OCI-LY3 (cell line): Measurements from ENCODE around the gene MON2.

ENCODE experiments used
- H2AFZ ChIP-seq: fragments of 200-600, 300-600 bp; shearing (Covaris generic); 2 replicates; pipeline ENCODE4 v1.6.0; 2014; ENCODE audit warnings: antibody characterized with exemption, low read depth, low read length
- H3K27ac ChIP-seq: fragments of 200-600, 300-600 bp; sonication (generic); 2 replicates; pipeline ENCODE4 v1.5.1; 2014; ENCODE audit warnings: mild to moderate bottlenecking, low read length, moderate library complexity, mixed read lengths
- H3K27me3 ChIP-seq: fragments of 200-600, 300-600 bp; sonication (generic); 2 replicates; pipeline ENCODE4 v1.6.1; 2014; ENCODE audit warnings: low read depth, low read length, mixed read lengths
- H3K36me3 ChIP-seq: fragments of 200-600, 300-600 bp; sonication (generic); replicated peaks from 2 replicates; pipeline ENCODE3; 2014; ENCODE audit warnings: low read depth, low read length, mixed read lengths
- H3K4me1 ChIP-seq: fragments of 300-600, 200-600 bp; sonication (generic); 2 replicates; pipeline ENCODE4 v1.6.1; 2014; ENCODE audit warnings: low read length, mixed read lengths
- H3K4me2 ChIP-seq: fragments of 200-600, 300-600 bp; sonication (generic); 2 replicates; pipeline ENCODE4 v1.6.1; 2014; ENCODE audit warnings: low read length, mixed read lengths
- H3K4me3 ChIP-seq: fragments of 300-600, 200-600 bp; sonication (generic); 2 replicates; pipeline ENCODE4 v1.5.1; 2014; ENCODE audit warnings: antibody characterized with exemption, mild to moderate bottlenecking, low read length, moderate library complexity
- H3K79me2 ChIP-seq: fragments of 300-600, 200-600 bp; shearing (Covaris generic); 2 replicates; pipeline ENCODE4 v1.6.1; 2014; ENCODE audit warnings: mild to moderate bottlenecking, low read length, mixed read lengths
- H3K9ac ChIP-seq: fragments of 300-600, 200-600 bp; shearing (Covaris generic); 2 replicates; pipeline ENCODE4 v1.6.0; 2014; ENCODE audit warnings: mild to moderate bottlenecking, low read length, moderate library complexity
- H3K9me3 ChIP-seq: fragments of 200-600, 300-600 bp; shearing (Covaris generic); 2 replicates; pipeline ENCODE4 v1.6.1; 2014; ENCODE audit warnings: low read length, mixed read lengths; ENCODE audit not compliant: insufficient read depth
- H4K20me1 ChIP-seq: fragments of 200-600, 300-600 bp; sonication (generic); 2 replicates; pipeline ENCODE4 v1.6.1; 2016; ENCODE audit warnings: low read length, mixed read lengths; ENCODE audit not compliant: insufficient read depth
- EZH2phosphoT487 ChIP-seq: fragments of 200-600 bp; shearing (Covaris generic); IDR thresholded peaks from 2 replicates; pipeline ENCODE4 v1.6.1; 2018; ENCODE audit warnings: antibody characterized with exemption, mixed run types, low read depth
- TF ChIP-seq, protein P1 (sequence below): fragments of 200-600, 300-600 bp; sonication (generic); IDR thresholded peaks from 2 replicates; pipeline ENCODE4 v1.5.1; 2014; ENCODE audit warnings: antibody characterized with exemption, low read length, low read depth

MON2 gene

GRCh38 chr12:62472472-62472871 is 5.8 kb downstream of the MON2 start:
- H3K4me1 ChIP-seq = peaks cover 7% of the 10 kb centered on the region

GRCh38 chr12:62481843-62482540 is 15.4 kb downstream of the MON2 start:
- no peak overlapping the region for H2AFZ ChIP-seq
- H3K79me2 ChIP-seq = peaks cover 33% of the 10 kb centered on the region
- no peak overlapping the region for H3K4me3 ChIP-seq
- TF ChIP-seq EZH2phosphoT487 = no peak
- TF ChIP-seq, protein P1, sequence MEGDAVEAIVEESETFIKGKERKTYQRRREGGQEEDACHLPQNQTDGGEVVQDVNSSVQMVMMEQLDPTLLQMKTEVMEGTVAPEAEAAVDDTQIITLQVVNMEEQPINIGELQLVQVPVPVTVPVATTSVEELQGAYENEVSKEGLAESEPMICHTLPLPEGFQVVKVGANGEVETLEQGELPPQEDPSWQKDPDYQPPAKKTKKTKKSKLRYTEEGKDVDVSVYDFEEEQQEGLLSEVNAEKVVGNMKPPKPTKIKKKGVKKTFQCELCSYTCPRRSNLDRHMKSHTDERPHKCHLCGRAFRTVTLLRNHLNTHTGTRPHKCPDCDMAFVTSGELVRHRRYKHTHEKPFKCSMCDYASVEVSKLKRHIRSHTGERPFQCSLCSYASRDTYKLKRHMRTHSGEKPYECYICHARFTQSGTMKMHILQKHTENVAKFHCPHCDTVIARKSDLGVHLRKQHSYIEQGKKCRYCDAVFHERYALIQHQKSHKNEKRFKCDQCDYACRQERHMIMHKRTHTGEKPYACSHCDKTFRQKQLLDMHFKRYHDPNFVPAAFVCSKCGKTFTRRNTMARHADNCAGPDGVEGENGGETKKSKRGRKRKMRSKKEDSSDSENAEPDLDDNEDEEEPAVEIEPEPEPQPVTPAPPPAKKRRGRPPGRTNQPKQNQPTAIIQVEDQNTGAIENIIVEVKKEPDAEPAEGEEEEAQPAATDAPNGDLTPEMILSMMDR = no peak
- no peak overlapping the region for H3K27ac ChIP-seq
- no peak overlapping the region for H3K4me2 ChIP-seq
- H3K9me3 ChIP-seq = no peaks in the 10 kb centered on the region
- peaks cover 12% of the 10 kb centered on the region; the same call in 1 of the 2 replicates for H4K20me1 ChIP-seq
- H3K9ac ChIP-seq = no peak overlapping the region
- no peaks in the 10 kb centered on the region for H3K27me3 ChIP-seq
- peaks cover 16% of the 10 kb centered on the region for H3K36me3 ChIP-seq
- no peaks in the 10 kb centered on the region for H3K4me1 ChIP-seq

More at GRCh38 chr12:62472472-62472871, 5.8 kb downstream of the MON2 start:
- Histone ChIP-seq H3K27ac (no peak overlapping the region), H3K4me3 (no peak overlapping the region), H3K27me3 (no peaks in the 10 kb centered on the region), H3K36me3 (peaks cover 9% of the 10 kb centered on the region), H4K20me1 (peaks cover 18% of the 10 kb centered on the region), H2AFZ (no peak overlapping the region), H3K79me2 (peaks cover 59% of the 10 kb centered on the region), H3K9me3 (no peaks in the 10 kb centered on the region), H3K9ac (no peak overlapping the region), H3K4me2 (no peak overlapping the region)
- TF ChIP-seq, protein P1 = no peak
- TF ChIP-seq EZH2phosphoT487 = no peak

GRCh38 chr12:62482769-62483168 is 16.1 kb downstream of the MON2 start:
- Histone ChIP-seq H3K27ac (no peak overlapping the region), H3K27me3 (no peaks in the 10 kb centered on the region), H3K79me2 (peaks cover 28% of the 10 kb centered on the region), H3K4me3 (no peak overlapping the region), H4K20me1 (peaks cover 12% of the 10 kb centered on the region; the same call in 1 of the 2 replicates), H2AFZ (no peak overlapping the region), H3K9me3 (no peaks in the 10 kb centered on the region), H3K36me3 (peaks cover 13% of the 10 kb centered on the region), H3K4me1 (no peaks in the 10 kb centered on the region), H3K4me2 (no peak overlapping the region), H3K9ac (no peak overlapping the region)
- no peak for TF ChIP-seq EZH2phosphoT487
- TF ChIP-seq, protein P1 = no peak

- H3K27me3 ChIP-seq = no peaks in the 10 kb centered on the region
- peaks cover 11% of the 10 kb centered on the region for H3K36me3 ChIP-seq
- H3K9me3 ChIP-seq = no peaks in the 10 kb centered on the region
- no peak for TF ChIP-seq EZH2phosphoT487
- TF ChIP-seq, protein P1 = no peak
- no peak overlapping the region for H3K4me2 ChIP-seq
- H4K20me1 ChIP-seq = peaks cover 12% of the 10 kb centered on the region; the same call in 1 of the 2 replicates
- no peaks in the 10 kb centered on the region for H3K4me1 ChIP-seq
- H2AFZ ChIP-seq = no peak overlapping the region
- H3K27ac ChIP-seq = no peak overlapping the region
- H3K9ac ChIP-seq = no peak overlapping the region
- H3K4me3 ChIP-seq = no peak overlapping the region
- peaks cover 23% of the 10 kb centered on the region for H3K79me2 ChIP-seq
These were observed 17.6 kb downstream of the MON2 start for GRCh38 chr12:62484233-62484632.
